HCT116 (cell line): ENCODE data around the gene ST7. TPM values are rescaled to one million over a fixed set of nuclear protein-coding genes. Genes with fewer than 3 reads are reported as not detected.

Experiments used
- ATAC-seq: fragments of 200-7000 bp; cut with Tn5 transposase; 2 replicates; pipeline ENCODE4 v1.9.1; 2020; ENCODE audit warnings: mild to moderate bottlenecking, moderate library complexity
- BruUV-seq: library from RNA; stranded (reverse); fragments of 400-500 nt; replicated peaks from 2 replicates; lab custom pipeline; 2021; lab: Mats Ljungman, UMichigan
- CTCF ChIA-PET: fragments of 300-600 bp; sonication (Branson Sonifier 250); formaldehyde crosslinking; loops from one replicate; lab custom pipeline; 2021; ENCODE audit warnings: antibody characterized with exemption; lab: Charles Lee
- POLR2A ChIA-PET: fragments of 300-600, 350-600 bp; sonication (Branson Sonifier 250); formaldehyde crosslinking; loops from one replicate; lab custom pipeline; 2021; ENCODE audit warnings: antibody characterized with exemption; lab: Charles Lee
- RAD21 ChIA-PET, 2 experiments: fragments of 300-600 bp; sonication (Branson Sonifier 250); formaldehyde crosslinking; loops; one replicate each; lab custom pipeline; 2023; ENCODE audit warnings: low total read pairs in 2 of 2; ENCODE audit not compliant: uncharacterized antibody in 2 of 2, unreplicated experiment in 2 of 2, low non-redundant PET in 1 of 2; lab: Charles Lee
- DNase-seq: peaks from one replicate; pipeline ENCODE4 v3.0.0-alpha.2; 2010; ENCODE audit warnings: low read depth, low spot score
- H2AFZ ChIP-seq: fragments of 200-600 bp; shearing (Covaris generic), sonication (generic); 2 replicates; pipeline ENCODE4 v1.6.1; 2017; ENCODE audit warnings: low read depth, mixed run types, mixed read lengths, antibody characterized with exemption, low read length; ENCODE audit not compliant: poor library complexity, severe bottlenecking
- H3K27ac ChIP-seq: 2 replicates; pipeline ENCODE4 v1.5.1; 2012; ENCODE audit warnings: low read depth, low read length
- H3K27me3 ChIP-seq: fragments of 200-600 bp; sonication (generic); 2 replicates; pipeline ENCODE4 v1.6.1; 2016; ENCODE audit warnings: mixed run types, low read length, mixed read lengths; ENCODE audit not compliant: insufficient read depth
- H3K36me3 ChIP-seq, 2 experiments: fragments of 200-500 bp in 1 of 2; fragments of 200-600 bp in 1 of 2; sonication (Bioruptor generic) in 1 of 2; sonication (generic) in 1 of 2; 2 replicates each; pipeline versions ENCODE4 v1.5.1 to v1.6.1; 2014 to 2016; ENCODE audit warnings: low read length in 2 of 2, inconsistent platforms in 1 of 2, mixed read lengths in 1 of 2, mixed run types in 1 of 2; ENCODE audit not compliant: insufficient read depth in 2 of 2, control insufficient read depth in 1 of 2
- H3K4me1 ChIP-seq, 2 experiments: fragments of 200-600 bp in 1 of 2; sonication (generic) in 1 of 2; 2 replicates each; pipeline versions ENCODE4 v1.5.1 to v1.6.1; 2012 to 2017; ENCODE audit warnings: low read length in 2 of 2, inconsistent platforms in 1 of 2, mild to moderate bottlenecking in 1 of 2, mixed read lengths in 1 of 2, mixed run types in 1 of 2, moderate library complexity in 1 of 2; ENCODE audit not compliant: insufficient read depth in 2 of 2, control insufficient read depth in 1 of 2
- H3K4me2 ChIP-seq: fragments of 200-600 bp; sonication (generic); 2 replicates; pipeline ENCODE4 v1.6.1; 2017; ENCODE audit warnings: mixed run types, low read length, mixed read lengths
- H3K4me3 ChIP-seq, 2 experiments: fragments of 200-600 bp in 1 of 2; sonication (generic) in 1 of 2; replicated peaks in 1 of 2; 2 replicates each; pipeline ENCODE4 v1.5.1; 2011 to 2016; ENCODE audit warnings: low read length in 2 of 2, control low read depth in 1 of 2, low read depth in 1 of 2, mild to moderate bottlenecking in 1 of 2, mixed read lengths in 1 of 2, mixed run types in 1 of 2
- H3K79me2 ChIP-seq: fragments of 200-600 bp; sonication (generic); 2 replicates; pipeline ENCODE4 v1.6.1; 2017; ENCODE audit warnings: mild to moderate bottlenecking, mixed run types, low read length, moderate library complexity, mixed read lengths; ENCODE audit not compliant: insufficient read depth
- H3K9ac ChIP-seq: fragments of 200-600 bp; sonication (generic); 2 replicates; pipeline ENCODE4 v1.6.1; 2016; ENCODE audit warnings: low read length, mixed read lengths
- H3K9me2 ChIP-seq: fragments of 200-600 bp; sonication (generic), shearing (Covaris generic); 2 replicates; pipeline ENCODE4 v1.6.1; 2017; ENCODE audit warnings: mixed run types, mild to moderate bottlenecking, moderate library complexity; ENCODE audit not compliant: insufficient read depth
- H3K9me3 ChIP-seq, 2 experiments: fragments of 200-500 bp in 1 of 2; fragments of 200-600 bp in 1 of 2; sonication (Bioruptor generic) in 1 of 2; sonication (generic) in 1 of 2; 2 replicates each; pipeline ENCODE4 v1.6.1; 2014 to 2017; ENCODE audit warnings: low read length in 2 of 2, mixed read lengths in 2 of 2, inconsistent platforms in 1 of 2, low read depth in 1 of 2, mild to moderate bottlenecking in 1 of 2, mixed run types in 1 of 2, moderate library complexity in 1 of 2; ENCODE audit not compliant: control insufficient read depth in 1 of 2, insufficient read depth in 1 of 2
- H4K20me1 ChIP-seq: fragments of 200-600 bp; sonication (generic), shearing (Covaris generic); 2 replicates; pipeline ENCODE4 v1.6.1; 2017; ENCODE audit warnings: mixed run types, mild to moderate bottlenecking, moderate library complexity; ENCODE audit not compliant: insufficient read depth
- ATF3 ChIP-seq: IDR thresholded peaks from 2 replicates; pipeline ENCODE4 v1.6.1; 2012
- CBX3 ChIP-seq: IDR thresholded peaks from 2 replicates; pipeline ENCODE4 v1.6.1; 2012; ENCODE audit warnings: low read depth
- JUND ChIP-seq: IDR thresholded peaks from 2 replicates; pipeline ENCODE4 v1.6.1; 2012
- MAX ChIP-seq: IDR thresholded peaks from 2 replicates; pipeline ENCODE4 v1.6.1; 2012
- SRF ChIP-seq: IDR thresholded peaks from 2 replicates; pipeline ENCODE4 v1.6.1; 2012; ENCODE audit warnings: low read depth
- YY1 ChIP-seq: IDR thresholded peaks from 2 replicates; pipeline ENCODE4 v1.6.1; 2011; ENCODE audit warnings: low read length, low read depth, moderate library complexity, mild to moderate bottlenecking; ENCODE audit not compliant: insufficient replicate concordance; ENCODE audit errors: extremely low read depth
- ZNF274 ChIP-seq: fragments of 200-500 bp; sonication (Bioruptor generic); IDR thresholded peaks from 2 replicates; pipeline ENCODE4 v1.6.1; 2014; ENCODE audit warnings: mild to moderate bottlenecking, low read depth, low read length, inconsistent platforms
- intact Hi-C: fragments of 100-400 bp; cut with micrococcal nuclease; formaldehyde crosslinking; loops from 2 replicates; pipeline ENCODE4 v1.10.0; 2022
- total RNA-seq: library from RNA; stranded (reverse); gene quantifications from one replicate; pipeline ENCODE4 v1.2.1, GENCODE V29; 2021; ENCODE audit not compliant: unreplicated experiment

Gene ST7
- total RNA-seq, 1 experiment from 2014 or later, result 12.6 TPM

- ATAC-seq, result no peak
- Histone ChIP-seq H3K4me3 (no peak overlapping the region), H3K9ac (no peak overlapping the region), H2AFZ (no peak overlapping the region), H3K79me2 (no peaks in the 10 kb centered on the region), H3K36me3 (no peaks in the 10 kb centered on the region), H3K27me3 (no peaks in the 10 kb centered on the region), H3K4me1 (no peaks in the 10 kb centered on the region), H3K9me2 (no peaks in the 10 kb centered on the region), H4K20me1 (no peaks in the 10 kb centered on the region), H3K27ac (no peak overlapping the region), H3K9me3 (no peaks in the 10 kb centered on the region), H3K4me2 (no peak overlapping the region)
- ChIA-PET POLR2A (no interaction called here), CTCF (no interaction called here), RAD21 (no interaction called here)
- BruUV-seq, result no TSS peak
- TF ChIP-seq JUND, result no peak
- no peak for DNase-seq
- intact Hi-C loops, result no loop called here
These were observed 100.1 kb downstream of the ST7 start for GRCh38 chr7:117053432-117053831.

- Histone ChIP-seq H3K36me3 (no peaks in the 10 kb centered on the region), H3K9ac (no peak overlapping the region), H3K4me2 (no peak overlapping the region), H3K27ac (no peak overlapping the region)
- intact Hi-C loops, result no loop called here
- TF ChIP-seq ZNF274 (no peak), ATF3 (no peak), YY1 (no peak), SRF (no peak), MAX (no peak), CBX3 (no peak), JUND (no peak)
- TF ChIP-seq, all 23 proteins: peak for 0
- ChIA-PET RAD21 (no interaction called here), POLR2A (no interaction called here), CTCF (no interaction called here)
- no peaks in the 10 kb centered on the region for H3K79me2 ChIP-seq
- H3K9me2 ChIP-seq, result no peaks in the 10 kb centered on the region
- no peaks in the 10 kb centered on the region for H3K9me3 ChIP-seq
- H3K4me1 ChIP-seq, result no peaks in the 10 kb centered on the region
- H3K4me3 ChIP-seq, result no peak overlapping the region
- ATAC-seq (no peak), DNase-seq (no peak)
- no TSS peak for BruUV-seq
- H4K20me1 ChIP-seq, result no peaks in the 10 kb centered on the region
- H3K27me3 ChIP-seq, result no peaks in the 10 kb centered on the region
- H2AFZ ChIP-seq, result no peak overlapping the region
These were observed 108.5 kb downstream of the ST7 start for GRCh38 chr7:117061751-117062150.
